ENCODE data around the gene FBXO2. TPM values are rescaled to one million over a fixed set of nuclear protein-coding genes. Genes with fewer than 3 reads are reported as not detected.
A peak's percentile ranks its signal among the peaks of the same experiment; 100 is the strongest.
"Not testable (repeated sequence)": the region's sequence is repeated elsewhere in the genome, so short reads cannot be mapped to it uniquely, and the experiment has no call there.

Gene FBXO2
- total RNA-seq, 1 experiment from 2014 or later = not detected

DNA sequence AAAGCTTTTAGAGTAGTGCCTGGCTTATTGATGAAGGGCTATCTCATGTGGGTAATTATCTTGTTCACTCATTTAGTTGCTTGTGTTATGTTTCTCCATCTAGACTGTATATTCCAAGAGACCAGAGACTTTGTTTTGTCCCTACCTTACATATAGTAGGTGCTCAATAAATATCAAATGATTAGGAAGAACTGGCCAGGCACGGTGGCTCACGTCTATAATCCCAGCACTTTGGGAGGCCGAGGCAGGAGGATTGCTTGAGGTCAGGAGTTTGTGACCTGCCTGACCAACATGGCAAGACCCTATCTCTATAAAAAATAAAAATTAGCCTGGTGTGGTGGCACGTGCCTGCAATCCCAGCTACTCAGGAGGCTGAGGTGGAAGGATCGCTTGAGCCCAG is 9.0 kb downstream of the FBXO2 start:
- no peak for DNase-seq (ENCODE audit: low spot score)
- H3K36me3 ChIP-seq (ENCODE audit: insufficient read depth, low read length, poor library complexity, severe bottlenecking) = no peaks in the 10 kb centered on the region
- H3K4me1 ChIP-seq (ENCODE audit: insufficient read depth, low read length, poor library complexity, severe bottlenecking) = peaks cover 10% of the 10 kb centered on the region
- BruUV-seq (replicated peaks) = no TSS peak
- H3K27me3 ChIP-seq (replicated peaks; ENCODE audit: insufficient read depth, low read depth, low read length, poor library complexity) = peaks cover 5% of the 10 kb centered on the region
- no peak overlapping the region for H3K4me3 ChIP-seq (ENCODE audit: low read depth, low read length, poor library complexity, severe bottlenecking)
- H3K9me3 ChIP-seq (ENCODE audit: low read depth, low read length, poor library complexity, severe bottlenecking) = no peaks in the 10 kb centered on the region
- ChIA-PET POLR2A (ENCODE audit: low non-redundant PET) (no interaction called here), CTCF (interaction anchor here (0.6 to 1.7 kb wide), 4 partner anchors 9 to 607 kb away, joined by 4 to 21 read pairs (median 5); partner anchors contain the start of genes FBXO44 and FBXO6)
- no peak overlapping the region for H3K27ac ChIP-seq (ENCODE audit: low read depth, low read length, poor library complexity, severe bottlenecking)
- TF ChIP-seq CTCF (conservative IDR thresholded peaks at IDR 0.05; ENCODE audit: low read depth, low read length) = no peak
- TF ChIP-seq EZH2 (IDR thresholded peaks at IDR 0.05; ENCODE audit: borderline replicate concordance, low read depth, low read length, poor library complexity, severe bottlenecking) = no peak
- intact Hi-C loops (cut with micrococcal nuclease; ENCODE audit: unreplicated experiment) = no loop called here

- no peak for DNase-seq (ENCODE audit: low spot score)
- POLR2A ChIA-PET (ENCODE audit: low non-redundant PET) = no interaction called here
- intact Hi-C loops (cut with micrococcal nuclease; ENCODE audit: unreplicated experiment) = loop anchor here (2.0 to 5.0 kb wide), 2 partner anchors 165 to 326 kb away; partner anchors contain the start of gene DISP3
- H3K4me1 ChIP-seq (ENCODE audit: insufficient read depth, low read length, poor library complexity, severe bottlenecking) = no peaks in the 10 kb centered on the region
- H3K4me3 ChIP-seq (ENCODE audit: low read depth, low read length, poor library complexity, severe bottlenecking) = no peak overlapping the region
- BruUV-seq (replicated peaks) = no TSS peak
- CTCF ChIA-PET = interaction anchor here (0.7 to 1.8 kb wide), 3 partner anchors 192 to 606 kb away, joined by 5 to 14 read pairs (median 11); no protein-coding TSS in a partner anchor
- H3K9me3 ChIP-seq (ENCODE audit: low read depth, low read length, poor library complexity, severe bottlenecking) = no peaks in the 10 kb centered on the region
- TF ChIP-seq CTCF (conservative IDR thresholded peaks at IDR 0.05; ENCODE audit: low read depth, low read length) (no peak), EZH2 (IDR thresholded peaks at IDR 0.05; ENCODE audit: borderline replicate concordance, low read depth, low read length, poor library complexity, severe bottlenecking) (no peak)
- H3K27ac ChIP-seq (ENCODE audit: low read depth, low read length, poor library complexity, severe bottlenecking) = no peak overlapping the region
- peaks cover 19% of the 10 kb centered on the region for H3K27me3 ChIP-seq (replicated peaks; ENCODE audit: insufficient read depth, low read depth, low read length, poor library complexity)
- H3K36me3 ChIP-seq (ENCODE audit: insufficient read depth, low read length, poor library complexity, severe bottlenecking) = no peaks in the 10 kb centered on the region
Observed at GRCh38 chr1:11643782-11644181, 10.4 kb downstream of the FBXO2 start.

- DNase-seq (ENCODE audit: low spot score) = peak; percentile 78
- H3K4me1 ChIP-seq (ENCODE audit: insufficient read depth, low read length, poor library complexity, severe bottlenecking); BruUV-seq (replicated peaks); H3K27ac ChIP-seq (ENCODE audit: low read depth, low read length, poor library complexity, severe bottlenecking); H3K36me3 ChIP-seq (ENCODE audit: insufficient read depth, low read length, poor library complexity, severe bottlenecking); H3K9me3 ChIP-seq (ENCODE audit: low read depth, low read length, poor library complexity, severe bottlenecking); POLR2A ChIA-PET (ENCODE audit: low non-redundant PET); H3K4me3 ChIP-seq (ENCODE audit: low read depth, low read length, poor library complexity, severe bottlenecking): not testable (repeated sequence)
- intact Hi-C loops (cut with micrococcal nuclease; ENCODE audit: unreplicated experiment) = loop anchor here (1.0 to 5.0 kb wide), 5 partner anchors 164 to 605 kb away; partner anchors contain the start of gene DISP3
- CTCF ChIA-PET = interaction anchor here (0.7 to 1.8 kb wide), 2 partner anchors 401 to 611 kb away, joined by 3 to 14 read pairs; no protein-coding TSS in a partner anchor
- peaks cover 31% of the 10 kb centered on the region for H3K27me3 ChIP-seq (replicated peaks; ENCODE audit: insufficient read depth, low read depth, low read length, poor library complexity)
- TF ChIP-seq CTCF (conservative IDR thresholded peaks at IDR 0.05; ENCODE audit: low read depth, low read length) = peak; percentile 90
Observed at GRCh38 chr1:11642418-11643017, 11.7 kb downstream of the FBXO2 start.
